Measurements from ENCODE around the gene KLC1.

The KLC1 gene

DNA sequence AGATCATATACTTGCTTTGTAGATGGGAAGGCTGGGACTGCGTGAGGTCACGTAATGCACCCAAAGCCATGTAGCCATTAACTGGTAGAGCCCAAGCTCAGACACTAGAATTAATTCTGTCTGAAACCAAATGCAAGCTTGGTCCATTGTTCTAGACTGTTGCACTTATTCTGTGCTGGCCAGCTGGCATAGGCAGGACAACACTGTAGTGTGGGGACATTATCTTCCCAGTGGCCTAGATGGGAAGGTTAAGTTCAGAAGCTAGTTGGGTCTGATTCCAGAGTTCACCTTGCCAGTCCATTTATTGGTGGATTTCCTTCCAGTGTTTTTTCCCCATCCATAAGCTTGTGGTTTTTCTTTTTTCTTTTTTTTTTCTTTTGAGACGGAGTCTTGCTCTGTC lies 39.1 kb downstream of the KLC1 start:
- TF ChIP-seq, protein P1, sequence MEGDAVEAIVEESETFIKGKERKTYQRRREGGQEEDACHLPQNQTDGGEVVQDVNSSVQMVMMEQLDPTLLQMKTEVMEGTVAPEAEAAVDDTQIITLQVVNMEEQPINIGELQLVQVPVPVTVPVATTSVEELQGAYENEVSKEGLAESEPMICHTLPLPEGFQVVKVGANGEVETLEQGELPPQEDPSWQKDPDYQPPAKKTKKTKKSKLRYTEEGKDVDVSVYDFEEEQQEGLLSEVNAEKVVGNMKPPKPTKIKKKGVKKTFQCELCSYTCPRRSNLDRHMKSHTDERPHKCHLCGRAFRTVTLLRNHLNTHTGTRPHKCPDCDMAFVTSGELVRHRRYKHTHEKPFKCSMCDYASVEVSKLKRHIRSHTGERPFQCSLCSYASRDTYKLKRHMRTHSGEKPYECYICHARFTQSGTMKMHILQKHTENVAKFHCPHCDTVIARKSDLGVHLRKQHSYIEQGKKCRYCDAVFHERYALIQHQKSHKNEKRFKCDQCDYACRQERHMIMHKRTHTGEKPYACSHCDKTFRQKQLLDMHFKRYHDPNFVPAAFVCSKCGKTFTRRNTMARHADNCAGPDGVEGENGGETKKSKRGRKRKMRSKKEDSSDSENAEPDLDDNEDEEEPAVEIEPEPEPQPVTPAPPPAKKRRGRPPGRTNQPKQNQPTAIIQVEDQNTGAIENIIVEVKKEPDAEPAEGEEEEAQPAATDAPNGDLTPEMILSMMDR (IDR thresholded peaks at IDR 0.05) = no peak

DNA sequence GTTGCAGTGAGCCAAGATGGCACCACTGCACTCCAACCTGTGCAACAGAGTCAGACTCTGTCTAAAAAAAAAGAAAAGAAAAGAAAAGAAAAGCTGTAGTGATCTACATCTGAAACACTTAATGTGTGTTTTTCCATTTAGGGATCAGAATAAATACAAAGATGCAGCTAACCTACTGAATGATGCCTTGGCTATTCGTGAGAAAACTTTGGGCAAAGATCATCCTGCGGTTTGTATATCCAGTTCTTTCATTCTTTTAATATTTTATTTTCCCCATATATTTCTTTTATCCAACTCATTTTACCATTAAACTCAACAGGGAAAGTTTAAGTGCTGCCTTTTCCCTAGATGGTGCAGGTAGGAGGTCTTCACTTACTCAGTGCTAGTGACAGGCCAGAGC lies 40.4 kb downstream of the KLC1 start:
- TF ChIP-seq, protein P1 (IDR thresholded peaks at IDR 0.05) = no peak

DNA sequence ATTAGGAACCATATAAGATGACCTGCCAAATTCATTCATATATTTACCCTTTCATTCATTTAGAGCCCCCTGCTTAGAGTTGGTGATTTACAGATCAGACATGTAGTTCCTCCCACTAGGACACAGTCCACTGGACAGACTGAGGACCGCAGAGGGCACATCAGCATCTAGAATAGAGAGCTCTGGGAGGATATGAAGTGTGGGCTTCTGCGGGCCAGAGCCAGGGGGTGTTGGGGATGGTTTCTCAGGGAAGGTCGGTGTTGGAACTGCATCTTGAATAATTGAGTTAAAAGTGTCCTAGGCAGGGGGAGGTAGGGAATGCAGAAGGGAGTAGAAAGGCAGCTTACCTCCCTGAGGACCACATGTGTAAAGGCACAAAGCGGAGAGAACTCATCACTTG lies 42.9 kb downstream of the KLC1 start:
- TF ChIP-seq, protein P1 (IDR thresholded peaks at IDR 0.05) = no peak

DNA sequence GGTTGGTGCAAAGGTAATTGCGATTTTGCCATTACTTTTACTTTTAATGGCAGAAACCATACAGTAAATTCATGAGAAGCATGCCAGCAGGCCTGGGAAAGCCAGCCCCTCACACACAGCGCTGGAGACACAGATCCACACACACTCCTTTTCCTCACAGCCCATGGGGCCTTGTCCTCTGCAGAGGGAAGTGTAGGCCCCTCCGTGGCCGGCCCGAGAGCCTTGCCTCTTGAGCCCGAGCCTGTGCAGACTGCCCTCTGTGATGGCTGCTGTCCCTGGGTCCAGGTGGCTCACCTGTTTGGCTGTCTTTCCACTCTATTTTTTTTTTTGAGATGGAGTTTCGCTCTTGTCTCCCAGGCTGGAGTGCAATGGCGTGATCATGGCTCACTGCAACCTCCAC lies 46.9 kb downstream of the KLC1 start:
- TF ChIP-seq, protein P1 (IDR thresholded peaks at IDR 0.05) = no peak

DNA sequence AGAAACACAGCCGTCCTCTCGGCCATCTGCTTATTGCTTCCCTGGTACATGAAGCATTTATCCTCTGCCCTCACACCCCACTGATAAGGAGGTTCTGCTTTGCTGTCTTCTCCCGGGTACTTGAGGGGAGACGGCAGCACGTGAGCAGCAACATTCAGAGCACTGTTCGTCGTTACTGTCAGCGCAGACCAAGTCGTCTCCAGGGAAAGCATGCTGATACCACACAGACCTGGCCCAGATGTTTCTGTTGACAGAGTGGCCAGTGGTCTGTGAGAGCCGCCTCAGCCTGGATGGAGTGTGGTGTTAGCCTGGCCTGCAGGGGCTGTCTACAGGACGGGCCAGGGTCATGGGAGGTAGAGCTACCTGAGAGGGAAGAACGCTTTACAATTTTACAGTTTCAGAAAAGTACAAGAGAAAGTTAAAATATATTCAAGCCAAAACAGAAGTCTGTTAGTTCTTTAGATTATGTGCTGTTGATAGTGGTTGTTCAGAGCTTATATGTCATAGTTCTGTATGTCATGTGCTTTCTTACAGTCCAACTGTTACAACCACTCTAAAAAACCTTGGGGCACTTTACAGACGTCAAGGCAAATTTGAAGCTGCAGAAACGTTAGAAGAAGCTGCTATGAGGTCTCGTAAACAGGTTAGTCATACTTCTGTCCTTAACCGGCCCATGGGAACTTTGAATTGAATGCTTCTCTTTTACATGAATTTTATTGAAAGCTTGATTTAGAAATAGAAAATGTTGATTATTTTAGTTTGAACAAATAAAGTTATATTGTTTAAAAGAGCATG lies 48.1 kb downstream of the KLC1 start:
- TF ChIP-seq, protein P1 (IDR thresholded peaks at IDR 0.05) = no peak

DNA sequence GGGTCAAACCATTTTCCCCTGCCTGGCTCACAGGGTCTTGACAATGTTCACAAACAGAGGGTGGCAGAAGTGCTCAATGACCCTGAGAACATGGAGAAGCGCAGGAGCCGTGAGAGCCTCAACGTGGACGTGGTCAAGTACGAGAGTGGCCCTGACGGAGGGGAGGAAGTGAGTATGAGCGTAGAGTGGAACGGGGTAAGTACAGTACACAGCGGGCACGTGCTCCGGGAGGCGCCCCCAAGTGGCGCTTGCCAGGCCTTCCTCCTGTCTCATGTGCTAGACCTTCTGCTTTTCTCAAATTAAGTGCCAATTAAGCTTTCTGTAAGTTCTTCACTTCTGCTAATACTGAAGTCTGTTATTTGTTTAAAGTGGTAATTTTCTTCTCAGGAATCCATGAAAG lies 50.3 kb downstream of the KLC1 start:
- TF ChIP-seq, protein P1 (IDR thresholded peaks at IDR 0.05) = peak; percentile 55

DNA sequence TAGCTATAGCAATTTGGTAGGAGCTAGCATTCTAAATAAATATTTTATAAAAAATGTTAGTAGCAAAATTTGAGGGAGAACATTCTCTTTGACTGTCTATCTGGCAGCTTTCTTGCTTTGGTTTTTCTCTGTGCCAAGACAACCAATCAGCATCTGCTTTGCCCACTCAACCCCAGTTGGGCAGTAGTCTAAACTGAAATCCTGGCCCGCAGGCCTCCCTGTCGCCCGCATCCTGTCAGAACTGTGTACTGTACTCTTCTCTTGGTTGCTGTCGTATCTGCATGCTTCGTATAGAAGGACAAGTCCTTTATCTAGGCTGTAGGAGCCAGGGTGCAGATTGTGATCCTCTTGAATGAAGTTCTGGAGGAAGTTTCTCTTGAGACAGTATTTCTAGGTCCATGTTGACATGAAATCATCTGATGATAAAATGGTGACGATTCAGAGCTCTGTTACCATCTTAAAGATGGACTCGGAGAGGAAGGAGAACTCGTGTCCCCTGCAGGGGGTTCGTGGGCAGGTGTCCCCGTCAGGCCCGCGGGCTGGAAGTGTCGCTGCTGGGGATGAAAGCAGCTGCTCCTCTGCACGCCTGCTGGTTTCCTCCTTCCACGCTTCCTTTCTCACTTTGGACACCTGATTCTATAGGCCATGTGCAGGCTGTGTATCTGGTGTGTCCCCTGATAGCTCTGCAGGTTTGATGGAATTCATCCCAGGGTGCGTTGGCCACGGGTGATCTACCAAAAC lies 51.6 kb downstream of the KLC1 start:
- TF ChIP-seq, protein P1 (IDR thresholded peaks at IDR 0.05) = no peak

Data from LNCAP (cell line).